OCI-LY1 (cell line): ENCODE results near the gene GNRH2.

Experiments
- EZH2 ChIP-seq: fragments of 200-600 bp; sonication (generic), shearing (Covaris generic); IDR thresholded peaks from 2 replicates; pipeline ENCODE4 v1.8.0; 2017; ENCODE audit warnings: borderline replicate concordance, mixed run types, mild to moderate bottlenecking, antibody characterized with exemption, low read length, moderate library complexity, mixed read lengths
- TF ChIP-seq, protein P1 (sequence below): fragments of 200-600 bp; sonication (generic), shearing (Covaris generic); IDR thresholded peaks from 2 replicates; pipeline ENCODE4 v1.5.1; 2017; ENCODE audit warnings: mild to moderate bottlenecking, antibody characterized with exemption, low read length, moderate library complexity, mixed read lengths

DNA sequence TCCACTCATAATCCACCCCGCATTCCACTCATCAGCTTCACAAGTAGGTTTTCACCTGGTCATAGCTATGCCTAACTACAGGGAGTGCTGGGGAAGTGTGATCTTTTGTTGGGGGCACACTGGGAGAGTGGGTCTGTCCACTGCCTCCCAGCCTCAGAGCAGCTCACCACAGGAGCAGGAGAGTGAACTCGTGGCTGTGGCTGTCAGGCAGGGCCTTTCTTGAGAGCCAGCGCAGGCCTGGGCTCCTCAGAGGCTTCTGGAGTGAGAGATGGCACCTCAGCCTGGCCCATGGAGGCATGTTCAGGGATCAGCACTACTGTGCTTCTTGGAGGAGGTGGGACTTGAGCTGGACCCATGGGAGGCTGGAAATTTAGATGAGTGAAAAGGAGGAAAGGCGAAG lies 4.0 kb upstream of the GNRH2 start:
- TF ChIP-seq EZH2 = no peak
- TF ChIP-seq, protein P1, sequence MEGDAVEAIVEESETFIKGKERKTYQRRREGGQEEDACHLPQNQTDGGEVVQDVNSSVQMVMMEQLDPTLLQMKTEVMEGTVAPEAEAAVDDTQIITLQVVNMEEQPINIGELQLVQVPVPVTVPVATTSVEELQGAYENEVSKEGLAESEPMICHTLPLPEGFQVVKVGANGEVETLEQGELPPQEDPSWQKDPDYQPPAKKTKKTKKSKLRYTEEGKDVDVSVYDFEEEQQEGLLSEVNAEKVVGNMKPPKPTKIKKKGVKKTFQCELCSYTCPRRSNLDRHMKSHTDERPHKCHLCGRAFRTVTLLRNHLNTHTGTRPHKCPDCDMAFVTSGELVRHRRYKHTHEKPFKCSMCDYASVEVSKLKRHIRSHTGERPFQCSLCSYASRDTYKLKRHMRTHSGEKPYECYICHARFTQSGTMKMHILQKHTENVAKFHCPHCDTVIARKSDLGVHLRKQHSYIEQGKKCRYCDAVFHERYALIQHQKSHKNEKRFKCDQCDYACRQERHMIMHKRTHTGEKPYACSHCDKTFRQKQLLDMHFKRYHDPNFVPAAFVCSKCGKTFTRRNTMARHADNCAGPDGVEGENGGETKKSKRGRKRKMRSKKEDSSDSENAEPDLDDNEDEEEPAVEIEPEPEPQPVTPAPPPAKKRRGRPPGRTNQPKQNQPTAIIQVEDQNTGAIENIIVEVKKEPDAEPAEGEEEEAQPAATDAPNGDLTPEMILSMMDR = no peak
